NCI-H524 (cell line): ENCODE measurements around the gene CP.
"Not testable (repeated sequence)": the region's sequence is repeated elsewhere in the genome, so short reads cannot be mapped to it uniquely, and the experiment has no call there.

Experiments used
- DNase-seq, 2 experiments: peaks; one replicate each; lab custom pipeline; 2025; lab: John Stamatoyannopoulos, UW

CP gene

GRCh38 chr3:149227591-149228268 lies 6.1 kb upstream of the CP start:
- no peak for DNase-seq

- no peak for DNase-seq
These were observed 5.1 kb upstream of the CP start for GRCh38 chr3:149226776-149227175.

GRCh38 chr3:149224736-149225594 lies 3.3 kb upstream of the CP start:
- DNase-seq: no peak

GRCh38 chr3:149223461-149223820 lies 1.8 kb upstream of the CP start:
- DNase-seq: no peak

GRCh38 chr3:149219380-149220121 lies 2.1 kb downstream of the CP start:
- DNase-seq: not testable (repeated sequence)

- DNase-seq: no peak
These were observed 4.3 kb downstream of the CP start for GRCh38 chr3:149217347-149217746.

GRCh38 chr3:149216193-149216869 lies 5.3 kb downstream of the CP start:
- no peak for DNase-seq

GRCh38 chr3:149215515-149215914 lies 6.1 kb downstream of the CP start:
- no peak for DNase-seq

- no peak for DNase-seq
These were observed 6.9 kb downstream of the CP start for GRCh38 chr3:149214702-149215101.

- no peak for DNase-seq
These were observed 9.2 kb downstream of the CP start for GRCh38 chr3:149212386-149212785.

GRCh38 chr3:149209431-149209830 lies 12.2 kb downstream of the CP start:
- no peak for DNase-seq

GRCh38 chr3:149207475-149207874 lies 14.2 kb downstream of the CP start:
- DNase-seq: no peak

- DNase-seq: no peak
These were observed 17.1 kb downstream of the CP start for GRCh38 chr3:149204390-149204991.

- DNase-seq: no peak
These were observed 17.9 kb downstream of the CP start for GRCh38 chr3:149203758-149204157.

GRCh38 chr3:149199474-149199873 lies 22.2 kb downstream of the CP start:
- DNase-seq: peak in 1 of 2 experiments; percentile 25

- no peak for DNase-seq
These were observed 23.0 kb downstream of the CP start for GRCh38 chr3:149198611-149199010.

- DNase-seq: no peak
These were observed 24.0 kb downstream of the CP start for GRCh38 chr3:149197669-149198068.

GRCh38 chr3:149196805-149197592 lies 24.6 kb downstream of the CP start:
- not testable (repeated sequence) for DNase-seq

- DNase-seq: no peak
These were observed 26.4 kb downstream of the CP start for GRCh38 chr3:149195221-149195620.

- no peak for DNase-seq
These were observed 33.1 kb downstream of the CP start for GRCh38 chr3:149188494-149188893.

- DNase-seq: no peak
These were observed 34.9 kb downstream of the CP start for GRCh38 chr3:149186721-149187120.
